OCI-LY1 (cell line): ENCODE data around the gene USP49.

Experiments used
- H2AFZ ChIP-seq: fragments of 200-600 bp; sonication (generic), shearing (Covaris generic); 2 replicates; pipeline ENCODE4 v1.6.0; 2014; ENCODE audit warnings: antibody characterized with exemption, mild to moderate bottlenecking, low read length
- H3F3A ChIP-seq: fragments of 200-600 bp; sonication (generic), shearing (Covaris generic); 2 replicates; pipeline ENCODE4 v1.6.0; 2014; ENCODE audit warnings: mild to moderate bottlenecking, antibody characterized with exemption, low read length, moderate library complexity; ENCODE audit not compliant: insufficient read depth
- H3K27ac ChIP-seq: fragments of 200-600 bp; sonication (generic); 2 replicates; pipeline ENCODE4 v1.5.1; 2014; ENCODE audit warnings: low read length, mixed run types, mild to moderate bottlenecking, low read depth; ENCODE audit not compliant: poor library complexity, severe bottlenecking
- H3K27me3 ChIP-seq: fragments of 200-600 bp; sonication (generic); 2 replicates; pipeline ENCODE4 v1.6.0; 2014; ENCODE audit warnings: antibody characterized with exemption, mild to moderate bottlenecking, low read length, moderate library complexity; ENCODE audit not compliant: insufficient read depth
- H3K36me3 ChIP-seq: fragments of 200-600 bp; sonication (generic); 2 replicates; pipeline ENCODE4 v1.6.1; 2014; ENCODE audit warnings: mild to moderate bottlenecking, antibody characterized with exemption, low read length, moderate library complexity, mixed read lengths; ENCODE audit not compliant: insufficient read depth
- H3K4me1 ChIP-seq: fragments of 200-600 bp; sonication (generic); 2 replicates; pipeline ENCODE4 v1.5.1; 2014; ENCODE audit warnings: mild to moderate bottlenecking, low read length, moderate library complexity; ENCODE audit not compliant: insufficient read depth, severe bottlenecking
- H3K4me2 ChIP-seq: fragments of 200-600 bp; sonication (generic), shearing (Covaris generic); 2 replicates; pipeline ENCODE4 v1.6.1; 2014; ENCODE audit warnings: low read length
- H3K4me3 ChIP-seq: fragments of 200-600 bp; sonication (generic); 2 replicates; pipeline ENCODE4 v1.5.1; 2014; ENCODE audit warnings: low read length, low read depth, mild to moderate bottlenecking, mixed read lengths; ENCODE audit not compliant: poor library complexity, severe bottlenecking
- H3K79me2 ChIP-seq: fragments of 200-600 bp; shearing (Covaris generic); 2 replicates; pipeline ENCODE4 v1.6.1; 2016; ENCODE audit warnings: mixed run types, low read length, mixed read lengths; ENCODE audit not compliant: insufficient read depth
- H3K9ac ChIP-seq: fragments of 200-600 bp; sonication (generic), shearing (Covaris generic); 2 replicates; pipeline ENCODE4 v1.6.1; 2014; ENCODE audit warnings: mild to moderate bottlenecking, low read length, mixed read lengths
- H3K9me2 ChIP-seq: fragments of 200-600 bp; sonication (generic), shearing (Covaris generic); 2 replicates; pipeline ENCODE4 v1.6.1; 2014; ENCODE audit warnings: low read depth, mild to moderate bottlenecking, low read length, mixed read lengths
- H3K9me3 ChIP-seq: fragments of 200-600 bp; shearing (Covaris generic); 2 replicates; pipeline ENCODE4 v1.6.1; 2014; ENCODE audit warnings: low read length, mixed read lengths
- H4K20me1 ChIP-seq: fragments of 200-600 bp; sonication (generic), shearing (Covaris generic); 2 replicates; pipeline ENCODE4 v1.6.0; 2016; ENCODE audit warnings: mild to moderate bottlenecking, low read length; ENCODE audit not compliant: insufficient read depth
- EZH2 ChIP-seq: fragments of 200-600 bp; sonication (generic), shearing (Covaris generic); IDR thresholded peaks from 2 replicates; pipeline ENCODE4 v1.8.0; 2017; ENCODE audit warnings: borderline replicate concordance, mixed run types, mild to moderate bottlenecking, antibody characterized with exemption, low read length, moderate library complexity, mixed read lengths
- TF ChIP-seq, protein P1 (sequence below): fragments of 200-600 bp; sonication (generic), shearing (Covaris generic); IDR thresholded peaks from 2 replicates; pipeline ENCODE4 v1.5.1; 2017; ENCODE audit warnings: mild to moderate bottlenecking, antibody characterized with exemption, low read length, moderate library complexity, mixed read lengths

The USP49 gene

DNA sequence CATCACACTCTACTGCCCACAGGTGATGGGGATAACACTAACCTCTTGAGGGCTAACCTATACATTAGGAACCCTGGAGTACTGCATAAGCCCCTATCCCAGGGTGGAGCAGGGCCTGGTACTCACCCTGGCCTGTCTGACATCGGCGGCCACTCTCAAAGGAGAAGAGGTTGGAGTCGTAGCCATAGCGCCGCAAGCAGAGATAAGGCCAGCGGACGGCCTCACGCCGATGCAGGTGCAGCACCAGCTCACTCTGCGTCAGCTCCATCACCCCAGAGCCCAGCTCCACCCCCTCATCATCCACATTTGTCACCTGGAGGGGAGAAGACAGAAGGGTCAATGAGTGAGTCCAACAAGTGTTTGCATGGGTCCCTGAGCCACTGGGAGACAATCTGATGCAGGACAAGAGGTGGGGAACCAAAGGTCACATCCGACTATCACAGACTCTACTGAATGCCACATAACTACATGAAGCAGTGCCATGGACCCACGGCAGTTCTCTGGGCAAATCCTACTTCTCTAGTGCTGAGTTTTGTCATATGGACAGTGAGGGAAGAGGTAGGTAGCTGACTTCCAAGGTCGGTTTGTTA lies 119.8 kb downstream of the USP49 start:
- H3K79me2 ChIP-seq = no peaks in the 10 kb centered on the region
- H3K4me3 ChIP-seq = no peak overlapping the region
- H3K4me1 ChIP-seq = peaks cover 8% of the 10 kb centered on the region
- H3K36me3 ChIP-seq = peaks cover 19% of the 10 kb centered on the region; the same call in 1 of the 2 replicates
- H3K27me3 ChIP-seq = no peaks in the 10 kb centered on the region
- TF ChIP-seq, protein P1, sequence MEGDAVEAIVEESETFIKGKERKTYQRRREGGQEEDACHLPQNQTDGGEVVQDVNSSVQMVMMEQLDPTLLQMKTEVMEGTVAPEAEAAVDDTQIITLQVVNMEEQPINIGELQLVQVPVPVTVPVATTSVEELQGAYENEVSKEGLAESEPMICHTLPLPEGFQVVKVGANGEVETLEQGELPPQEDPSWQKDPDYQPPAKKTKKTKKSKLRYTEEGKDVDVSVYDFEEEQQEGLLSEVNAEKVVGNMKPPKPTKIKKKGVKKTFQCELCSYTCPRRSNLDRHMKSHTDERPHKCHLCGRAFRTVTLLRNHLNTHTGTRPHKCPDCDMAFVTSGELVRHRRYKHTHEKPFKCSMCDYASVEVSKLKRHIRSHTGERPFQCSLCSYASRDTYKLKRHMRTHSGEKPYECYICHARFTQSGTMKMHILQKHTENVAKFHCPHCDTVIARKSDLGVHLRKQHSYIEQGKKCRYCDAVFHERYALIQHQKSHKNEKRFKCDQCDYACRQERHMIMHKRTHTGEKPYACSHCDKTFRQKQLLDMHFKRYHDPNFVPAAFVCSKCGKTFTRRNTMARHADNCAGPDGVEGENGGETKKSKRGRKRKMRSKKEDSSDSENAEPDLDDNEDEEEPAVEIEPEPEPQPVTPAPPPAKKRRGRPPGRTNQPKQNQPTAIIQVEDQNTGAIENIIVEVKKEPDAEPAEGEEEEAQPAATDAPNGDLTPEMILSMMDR = no peak
- no peak for TF ChIP-seq EZH2
- H3K9me2 ChIP-seq = no peaks in the 10 kb centered on the region
- no peak overlapping the region for H2AFZ ChIP-seq
- H3K9me3 ChIP-seq = no peaks in the 10 kb centered on the region
- no peak overlapping the region for H3K4me2 ChIP-seq
- no peaks in the 10 kb centered on the region for H3F3A ChIP-seq
- H3K27ac ChIP-seq = no peak overlapping the region
- H3K9ac ChIP-seq = no peak overlapping the region
- H4K20me1 ChIP-seq = no peaks in the 10 kb centered on the region

- Histone ChIP-seq H3K9me3 (no peaks in the 10 kb centered on the region), H3K4me2 (no peak overlapping the region), H3K9ac (no peak overlapping the region), H3K27ac (no peak overlapping the region), H2AFZ (no peak overlapping the region), H3K4me3 (no peak overlapping the region), H3K9me2 (no peaks in the 10 kb centered on the region), H3K36me3 (peaks cover 19% of the 10 kb centered on the region; the same call in 1 of the 2 replicates), H3K79me2 (no peaks in the 10 kb centered on the region), H4K20me1 (no peaks in the 10 kb centered on the region), H3K4me1 (peaks cover 8% of the 10 kb centered on the region), H3F3A (no peaks in the 10 kb centered on the region), H3K27me3 (no peaks in the 10 kb centered on the region)
- no peak for TF ChIP-seq EZH2
- TF ChIP-seq, protein P1 = no peak
These were observed 120.3 kb downstream of the USP49 start for GRCh38 chr6:41774841-41775240.

DNA sequence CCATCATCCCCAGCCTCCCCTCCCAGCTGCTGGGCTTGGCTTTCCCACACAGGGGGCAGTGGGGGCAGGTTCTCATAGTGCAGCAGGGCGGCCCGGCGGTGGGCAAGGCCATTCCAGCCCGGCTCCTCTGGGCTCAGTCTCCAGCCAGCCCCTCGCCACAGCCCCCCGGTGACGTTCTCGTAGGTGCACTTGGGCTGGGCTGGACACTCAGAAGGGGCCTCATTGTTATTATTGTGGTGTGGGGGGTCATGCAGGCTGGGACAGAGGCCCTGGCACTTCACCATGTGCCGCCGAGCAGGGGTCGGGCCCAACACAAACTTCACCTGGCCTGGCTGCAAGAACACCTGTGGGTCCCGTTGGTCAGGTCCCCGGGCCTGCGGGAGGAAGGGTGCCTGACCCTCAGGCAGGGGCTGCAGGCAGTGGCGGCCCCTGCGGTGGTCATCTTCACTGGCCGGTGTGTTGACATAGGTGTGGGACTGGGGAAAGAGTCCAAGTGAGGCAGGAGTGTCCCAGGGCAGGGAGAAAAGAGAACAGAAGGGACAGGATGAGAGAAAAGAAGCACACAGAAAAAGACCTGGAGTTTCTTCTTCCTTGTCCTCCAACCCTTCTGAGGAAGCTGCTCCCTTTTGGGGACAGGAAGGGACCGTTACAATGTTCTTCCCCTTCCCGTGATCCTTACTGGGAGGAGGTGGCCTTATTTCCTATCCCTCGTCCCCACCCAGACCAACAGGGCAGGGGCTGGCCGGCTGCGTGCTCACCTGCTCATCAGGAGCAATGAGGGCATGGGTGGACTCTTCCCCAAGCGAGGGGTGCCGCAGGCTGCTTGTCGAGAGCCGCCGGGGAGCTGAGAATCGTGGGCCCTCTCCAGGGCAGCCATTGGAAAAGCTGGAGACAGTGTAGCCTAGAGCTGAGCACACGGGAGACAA lies 123.9 kb downstream of the USP49 start:
- no peak overlapping the region for H3K4me3 ChIP-seq
- H3K36me3 ChIP-seq = peaks cover 19% of the 10 kb centered on the region; the same call in 1 of the 2 replicates
- H2AFZ ChIP-seq = no peak overlapping the region
- H3K27me3 ChIP-seq = no peaks in the 10 kb centered on the region
- no peaks in the 10 kb centered on the region for H3K9me3 ChIP-seq
- H3K27ac ChIP-seq = no peak overlapping the region
- no peaks in the 10 kb centered on the region for H4K20me1 ChIP-seq
- TF ChIP-seq EZH2 = no peak
- TF ChIP-seq, protein P1 = no peak
- H3K79me2 ChIP-seq = no peaks in the 10 kb centered on the region
- H3K4me1 ChIP-seq = no peaks in the 10 kb centered on the region
- no peak overlapping the region for H3K4me2 ChIP-seq
- H3K9me2 ChIP-seq = no peaks in the 10 kb centered on the region
- no peak overlapping the region for H3K9ac ChIP-seq
- H3F3A ChIP-seq = no peaks in the 10 kb centered on the region
